ENCODE measurements around the gene CCDC74A.
"Not testable (repeated sequence)": the region's sequence is repeated elsewhere in the genome, so short reads cannot be mapped to it uniquely, and the experiment has no call there.

Gene CCDC74A

DNA sequence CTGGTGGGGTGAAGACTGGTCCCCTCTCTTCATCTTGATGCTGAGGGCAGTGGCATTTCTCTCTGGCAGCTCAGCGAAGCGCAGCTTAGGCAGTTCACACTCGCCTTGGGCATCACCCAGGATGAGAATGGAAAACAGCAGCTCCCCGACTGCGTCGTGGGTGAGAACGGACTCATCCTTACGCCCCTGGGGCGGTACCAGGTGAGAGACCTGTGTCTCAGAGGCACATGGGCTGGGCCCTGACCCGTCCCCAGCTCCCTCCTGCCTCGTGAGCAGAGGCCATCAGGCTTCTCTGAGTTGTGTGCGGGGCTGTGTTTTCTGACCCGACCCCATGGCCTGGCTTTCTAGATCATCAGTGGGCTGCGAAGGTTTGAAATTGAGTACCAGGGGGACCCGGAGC lies 8.2 kb upstream of the CCDC74A start:
- Histone ChIP-seq H3K4me2 (ENCODE audit: low read length) (no peak overlapping the region), H3K9me3 (ENCODE audit: insufficient read depth, low read length) (no peaks in the 10 kb centered on the region), H3K27ac (ENCODE audit: low read length) (no peak overlapping the region), H3K4me3 (ENCODE audit: low read length) (no peak overlapping the region), H3K36me3 (replicated peaks; ENCODE audit: low read depth, low read length) (no peaks in the 10 kb centered on the region), H3K27me3 (ENCODE audit: low read depth, low read length) (no peaks in the 10 kb centered on the region), H2AFZ (ENCODE audit: low read depth, low read length) (no peak overlapping the region), H3K9ac (ENCODE audit: low read length) (no peak overlapping the region), H4K20me1 (ENCODE audit: insufficient read depth, low read length) (no peaks in the 10 kb centered on the region), H3K4me1 (ENCODE audit: low read length) (peaks cover 2% of the 10 kb centered on the region), H3K79me2 (ENCODE audit: low read length) (no peaks in the 10 kb centered on the region)
- TF ChIP-seq, protein P1, sequence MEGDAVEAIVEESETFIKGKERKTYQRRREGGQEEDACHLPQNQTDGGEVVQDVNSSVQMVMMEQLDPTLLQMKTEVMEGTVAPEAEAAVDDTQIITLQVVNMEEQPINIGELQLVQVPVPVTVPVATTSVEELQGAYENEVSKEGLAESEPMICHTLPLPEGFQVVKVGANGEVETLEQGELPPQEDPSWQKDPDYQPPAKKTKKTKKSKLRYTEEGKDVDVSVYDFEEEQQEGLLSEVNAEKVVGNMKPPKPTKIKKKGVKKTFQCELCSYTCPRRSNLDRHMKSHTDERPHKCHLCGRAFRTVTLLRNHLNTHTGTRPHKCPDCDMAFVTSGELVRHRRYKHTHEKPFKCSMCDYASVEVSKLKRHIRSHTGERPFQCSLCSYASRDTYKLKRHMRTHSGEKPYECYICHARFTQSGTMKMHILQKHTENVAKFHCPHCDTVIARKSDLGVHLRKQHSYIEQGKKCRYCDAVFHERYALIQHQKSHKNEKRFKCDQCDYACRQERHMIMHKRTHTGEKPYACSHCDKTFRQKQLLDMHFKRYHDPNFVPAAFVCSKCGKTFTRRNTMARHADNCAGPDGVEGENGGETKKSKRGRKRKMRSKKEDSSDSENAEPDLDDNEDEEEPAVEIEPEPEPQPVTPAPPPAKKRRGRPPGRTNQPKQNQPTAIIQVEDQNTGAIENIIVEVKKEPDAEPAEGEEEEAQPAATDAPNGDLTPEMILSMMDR (IDR thresholded peaks at IDR 0.05; ENCODE audit: low read depth, low read length) = no peak
- TF ChIP-seq EZH2phosphoT487 (IDR thresholded peaks at IDR 0.05; ENCODE audit: low read depth) = no peak

DNA sequence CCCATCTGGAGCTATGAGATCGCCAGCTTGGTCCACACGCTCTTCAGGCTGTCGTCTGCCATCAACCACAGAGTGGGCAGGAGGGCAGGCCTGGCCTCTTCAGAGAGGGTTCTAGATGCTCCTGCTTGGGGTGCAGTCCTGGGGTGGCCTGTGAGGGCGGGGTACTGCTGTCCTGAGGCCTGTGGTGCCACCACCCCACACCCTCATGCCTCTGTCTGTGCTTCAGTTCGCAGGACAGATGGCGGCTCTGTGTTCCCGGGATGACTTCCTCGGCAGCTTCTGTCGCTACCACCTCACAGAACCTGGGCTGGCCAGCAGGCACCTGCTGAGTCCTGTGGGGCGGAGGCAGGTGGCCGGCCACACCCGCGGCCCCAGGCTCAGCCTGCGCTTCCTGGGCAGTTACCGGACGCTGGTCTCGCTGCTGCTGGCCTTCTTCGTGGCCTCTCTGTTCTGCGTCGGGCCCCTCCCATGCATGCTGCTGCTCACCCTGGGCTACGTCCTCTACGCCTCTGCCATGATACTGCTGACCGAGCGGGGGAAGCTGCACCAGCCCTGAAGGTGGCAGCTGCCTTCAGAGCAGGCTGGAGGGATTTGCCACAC lies 7.7 kb upstream of the CCDC74A start:
- H3K4me3 ChIP-seq (ENCODE audit: low read length); H3K79me2 ChIP-seq (ENCODE audit: low read length); H4K20me1 ChIP-seq (ENCODE audit: insufficient read depth, low read length); H3K9ac ChIP-seq (ENCODE audit: low read length); H3K27ac ChIP-seq (ENCODE audit: low read length); H3K9me3 ChIP-seq (ENCODE audit: insufficient read depth, low read length); H3K36me3 ChIP-seq (replicated peaks; ENCODE audit: low read depth, low read length); H3K4me1 ChIP-seq (ENCODE audit: low read length); H3K4me2 ChIP-seq (ENCODE audit: low read length); H3K27me3 ChIP-seq (ENCODE audit: low read depth, low read length); H2AFZ ChIP-seq (ENCODE audit: low read depth, low read length): not testable (repeated sequence)

DNA sequence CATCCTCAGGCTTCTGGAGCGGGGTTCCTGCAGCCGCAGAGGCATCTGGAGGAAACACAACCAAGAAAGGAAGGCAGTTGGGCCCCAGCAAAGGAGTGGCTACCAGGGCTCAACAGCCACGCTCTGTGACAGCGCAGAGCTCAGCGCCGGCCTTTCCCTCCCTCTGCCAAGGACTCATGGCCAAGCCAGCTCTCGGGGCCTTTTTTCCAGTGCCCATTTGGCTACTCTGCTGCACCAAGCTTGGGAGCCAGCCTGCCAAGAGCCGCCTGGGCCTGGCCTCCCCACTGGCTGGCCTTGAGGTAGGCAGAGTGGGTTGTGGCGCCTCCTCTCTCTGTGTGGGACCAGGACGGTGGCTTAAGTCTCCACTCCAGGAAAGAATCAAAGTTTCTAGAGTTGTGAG lies 7.2 kb upstream of the CCDC74A start:
- Histone ChIP-seq H3K4me2 (ENCODE audit: low read length) (no peak overlapping the region), H2AFZ (ENCODE audit: low read depth, low read length) (no peak overlapping the region), H3K4me1 (ENCODE audit: low read length) (no peaks in the 10 kb centered on the region), H3K9ac (ENCODE audit: low read length) (no peak overlapping the region), H4K20me1 (ENCODE audit: insufficient read depth, low read length) (no peaks in the 10 kb centered on the region), H3K79me2 (ENCODE audit: low read length) (no peaks in the 10 kb centered on the region), H3K9me3 (ENCODE audit: insufficient read depth, low read length) (no peaks in the 10 kb centered on the region), H3K27me3 (ENCODE audit: low read depth, low read length) (no peaks in the 10 kb centered on the region), H3K4me3 (ENCODE audit: low read length) (no peak overlapping the region), H3K36me3 (replicated peaks; ENCODE audit: low read depth, low read length) (no peaks in the 10 kb centered on the region), H3K27ac (ENCODE audit: low read length) (no peak overlapping the region)
- TF ChIP-seq, protein P1 (IDR thresholded peaks at IDR 0.05; ENCODE audit: low read depth, low read length) = no peak
- TF ChIP-seq EZH2phosphoT487 (IDR thresholded peaks at IDR 0.05; ENCODE audit: low read depth) = no peak

DNA sequence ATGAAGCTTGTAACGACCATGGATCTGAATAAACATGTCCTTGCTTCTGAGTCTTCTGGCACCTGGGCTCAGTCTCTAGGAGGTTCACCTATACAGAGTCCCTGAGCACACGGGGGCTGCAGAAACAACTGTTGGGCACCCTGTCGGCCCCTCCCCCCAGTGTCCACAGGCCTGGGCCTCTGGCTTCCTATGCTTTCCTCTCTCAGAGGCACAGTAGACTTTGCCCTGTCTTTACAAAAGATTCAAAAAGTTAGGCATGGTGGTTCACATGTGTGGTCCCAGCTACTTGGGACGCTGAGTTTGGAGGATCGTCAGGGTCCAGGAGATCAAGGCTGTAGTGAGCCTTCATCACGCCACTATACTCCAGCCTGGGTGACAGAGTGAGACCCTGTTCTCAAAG lies 6.2 kb upstream of the CCDC74A start:
- H2AFZ ChIP-seq (ENCODE audit: low read depth, low read length); H3K79me2 ChIP-seq (ENCODE audit: low read length); H3K4me2 ChIP-seq (ENCODE audit: low read length); H3K9ac ChIP-seq (ENCODE audit: low read length); H3K27ac ChIP-seq (ENCODE audit: low read length); H3K4me1 ChIP-seq (ENCODE audit: low read length); H3K27me3 ChIP-seq (ENCODE audit: low read depth, low read length); H3K4me3 ChIP-seq (ENCODE audit: low read length); H3K36me3 ChIP-seq (replicated peaks; ENCODE audit: low read depth, low read length); H4K20me1 ChIP-seq (ENCODE audit: insufficient read depth, low read length); H3K9me3 ChIP-seq (ENCODE audit: insufficient read depth, low read length): not testable (repeated sequence)

DNA sequence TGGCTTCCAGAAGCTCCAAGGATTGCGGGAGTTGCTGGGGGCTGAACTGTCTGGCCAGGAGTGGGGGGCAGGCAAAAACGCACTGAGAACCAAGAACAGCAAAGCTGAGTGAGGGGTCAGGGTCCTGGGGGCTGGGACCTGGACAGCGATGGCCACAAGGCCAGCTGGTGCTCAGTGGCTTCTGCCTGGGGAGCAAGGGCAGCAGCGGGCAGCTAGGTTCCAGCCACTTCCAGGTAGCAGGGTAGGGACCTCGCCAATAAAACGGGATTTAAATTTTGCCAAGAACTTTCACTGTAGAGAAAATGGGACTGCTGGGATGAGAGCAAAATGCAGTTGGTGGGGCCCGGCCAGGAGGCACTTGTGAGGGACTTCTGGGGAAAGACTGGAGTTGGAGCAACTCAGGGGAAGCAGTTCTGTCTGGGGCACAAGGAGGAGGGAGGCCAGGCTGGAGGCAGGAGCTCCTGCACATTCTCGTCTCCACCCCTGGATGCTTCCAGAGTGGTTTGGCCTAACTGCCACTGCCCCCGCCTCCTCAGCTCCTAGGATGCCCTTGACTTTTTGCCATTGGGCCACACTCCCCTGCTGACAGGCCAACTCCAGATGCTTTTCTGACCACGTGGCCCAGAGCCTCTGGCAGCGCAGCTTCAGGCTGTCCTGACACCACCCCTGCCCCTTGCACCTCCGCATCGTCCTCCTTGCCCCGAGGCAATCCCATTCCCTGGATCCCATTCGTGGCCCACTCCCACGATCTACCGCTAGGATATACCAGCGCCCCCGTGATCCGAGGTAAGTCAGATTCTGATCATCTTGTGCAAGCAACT lies 5.5 kb upstream of the CCDC74A start:
- Histone ChIP-seq H3K9ac (ENCODE audit: low read length) (no peak overlapping the region), H3K79me2 (ENCODE audit: low read length) (no peaks in the 10 kb centered on the region), H3K9me3 (ENCODE audit: insufficient read depth, low read length) (no peaks in the 10 kb centered on the region), H2AFZ (ENCODE audit: low read depth, low read length) (no peak overlapping the region), H3K27ac (ENCODE audit: low read length) (no peak overlapping the region), H4K20me1 (ENCODE audit: insufficient read depth, low read length) (no peaks in the 10 kb centered on the region), H3K4me3 (ENCODE audit: low read length) (no peak overlapping the region), H3K36me3 (replicated peaks; ENCODE audit: low read depth, low read length) (no peaks in the 10 kb centered on the region), H3K4me1 (ENCODE audit: low read length) (0 out of 2 replicates have a peak, but pooled peaks cover under 1% of the 10 kb centered on the region), H3K4me2 (ENCODE audit: low read length) (no peak overlapping the region), H3K27me3 (ENCODE audit: low read depth, low read length) (no peaks in the 10 kb centered on the region)
- no peak for TF ChIP-seq EZH2phosphoT487 (IDR thresholded peaks at IDR 0.05; ENCODE audit: low read depth)
- TF ChIP-seq, protein P1 (IDR thresholded peaks at IDR 0.05; ENCODE audit: low read depth, low read length) = no peak

DNA sequence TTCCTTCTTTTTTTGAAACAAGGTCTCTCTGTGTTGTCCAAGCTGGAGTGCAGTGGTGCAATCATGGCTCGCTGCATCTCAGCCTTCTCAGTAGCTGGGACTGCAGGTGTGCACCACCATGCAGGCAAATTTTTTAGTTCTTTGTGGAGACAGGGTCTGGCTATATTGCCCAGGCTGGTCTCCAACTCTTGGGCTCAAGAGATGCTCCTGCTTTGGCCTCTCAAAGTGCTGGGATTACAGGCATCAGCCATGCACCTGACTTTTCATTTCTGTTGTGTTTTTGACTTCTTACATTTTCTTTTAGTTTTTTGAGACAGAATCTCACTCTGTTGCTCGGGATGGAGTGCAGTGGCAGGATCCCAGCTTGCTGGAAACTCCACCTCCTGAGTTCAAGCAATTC lies 2.4 kb upstream of the CCDC74A start:
- not testable (repeated sequence) for H3K79me2 ChIP-seq (ENCODE audit: low read length); H3K27me3 ChIP-seq (ENCODE audit: low read depth, low read length); H3K9ac ChIP-seq (ENCODE audit: low read length); H3K27ac ChIP-seq (ENCODE audit: low read length); H3K4me3 ChIP-seq (ENCODE audit: low read length); H2AFZ ChIP-seq (ENCODE audit: low read depth, low read length); H4K20me1 ChIP-seq (ENCODE audit: insufficient read depth, low read length); H3K36me3 ChIP-seq (replicated peaks; ENCODE audit: low read depth, low read length); H3K4me2 ChIP-seq (ENCODE audit: low read length); H3K9me3 ChIP-seq (ENCODE audit: insufficient read depth, low read length)
- peaks cover 15% of the 10 kb centered on the region for H3K4me1 ChIP-seq (ENCODE audit: low read length)
